A549 (cell line): ENCODE results near the gene KPTN. TPM values are rescaled to one million over a fixed set of nuclear protein-coding genes. Genes with fewer than 3 reads are reported as not detected.

Experiments used
- ATAC-seq, 2 experiments: fragments of 200-7000 bp in 1 of 2; fragments of >200 bp in 1 of 2; cut with Nextera tagmentation in 1 of 2; cut with Tn5 transposase in 1 of 2; 3 replicates each; pipeline versions ENCODE4 v1.8.0 to v1.9.1; 2018 to 2020; ENCODE audit warnings: mild to moderate bottlenecking in 1 of 2, moderate library complexity in 1 of 2
- CTCF ChIA-PET: fragments of 300-600 bp; sonication (Branson Sonifier 250); formaldehyde crosslinking; extraction: SDS; loops from one replicate; lab custom pipeline; 2021; ENCODE audit warnings: antibody characterized with exemption, inconsistent platforms; lab: Yijun Ruan, JAX
- POLR2A ChIA-PET: fragments of 350-600 bp; formaldehyde crosslinking; extraction: SDS; loops from one replicate; lab custom pipeline; 2021; ENCODE audit warnings: antibody characterized with exemption, inconsistent platforms; lab: Yijun Ruan, JAX
- DNase-seq, 2 experiments: peaks; one replicate each; pipeline versions ENCODE4 v3.0.0 to v3.0.0-alpha.2; 2011 to 2016; ENCODE audit warnings: low read depth in 1 of 2, low spot score in 1 of 2
- FAIRE-seq: peaks from 2 replicates; lab custom pipeline; 2011; peaks lifted over from hg19 to GRCh38; lab: Jason Lieb, UNC
- H3K27ac ChIP-seq, 2 experiments: fragments of >200 bp; sonication (Bioruptor Twin); formaldehyde crosslinking; 3 replicates each; pipeline ENCODE4 v1.5.1; 2016 to 2017
- H3K4me1 ChIP-seq: fragments of >200 bp; sonication (Bioruptor Twin); formaldehyde crosslinking; 3 replicates; pipeline ENCODE4 v1.6.1; 2016
- H3K4me2 ChIP-seq: fragments of >200 bp; sonication (Bioruptor Twin); formaldehyde crosslinking; 3 replicates; pipeline ENCODE4 v1.6.1; 2016
- H3K4me3 ChIP-seq: fragments of >200 bp; sonication (Bioruptor Twin); formaldehyde crosslinking; 3 replicates; pipeline ENCODE4 v1.5.1; 2016
- H3K9me3 ChIP-seq: fragments of >200 bp; sonication (Bioruptor Twin); formaldehyde crosslinking; 3 replicates; pipeline ENCODE4 v1.6.1; 2016
- BHLHE40 ChIP-seq: IDR thresholded peaks from 2 replicates; pipeline ENCODE4 v1.6.1; 2012; ENCODE audit warnings: low read depth, low read length, inconsistent platforms
- CEBPB ChIP-seq, 2 experiments: fragments of >200 bp in 1 of 2; sonication (Bioruptor Twin) in 1 of 2; formaldehyde crosslinking in 1 of 2; IDR thresholded peaks; 2 replicates each; pipeline ENCODE4 v1.6.1; 2012 to 2016
- CHD2 ChIP-seq: fragments of 150-350 bp; IDR thresholded peaks from 2 replicates; pipeline ENCODE4 v1.6.1; 2014; ENCODE audit warnings: low read length; ENCODE audit not compliant: partially characterized antibody
- EHMT2 ChIP-seq: fragments of 200-600 bp; sonication (generic); IDR thresholded peaks from 2 replicates; pipeline ENCODE4 v1.6.1; 2016; ENCODE audit warnings: antibody characterized with exemption, low read depth, mild to moderate bottlenecking, moderate library complexity
- HOXB5 ChIP-seq: fragments of 250-450 bp; sonication (Bioruptor Pico); IDR thresholded peaks from 2 replicates; pipeline ENCODE4 v1.5.0; 2020; ENCODE audit warnings: mild to moderate bottlenecking, moderate library complexity
- JUN ChIP-seq, 2 experiments: fragments of >200 bp; sonication (Bioruptor Twin); formaldehyde crosslinking; IDR thresholded peaks; 2 replicates in 1 of 2; 3 replicates in 1 of 2; pipeline ENCODE4 v1.6.1; 2016 to 2017
- KDM5A ChIP-seq: fragments of 200-600 bp; sonication (generic); IDR thresholded peaks from 2 replicates; pipeline ENCODE4 v1.6.1; 2016; ENCODE audit warnings: antibody characterized with exemption, mild to moderate bottlenecking
- MAFK ChIP-seq: fragments of 450-650 bp; IDR thresholded peaks from 2 replicates; pipeline ENCODE4 v1.6.1; 2014; ENCODE audit not compliant: partially characterized antibody
- NPAS2 ChIP-seq: fragments of 250-450 bp; sonication (Bioruptor Pico); IDR thresholded peaks from 2 replicates; pipeline ENCODE4 v1.8.0; 2022; ENCODE audit warnings: mild to moderate bottlenecking, moderate library complexity, borderline replicate concordance
- PHF8 ChIP-seq: fragments of 200-600 bp; sonication (generic); IDR thresholded peaks from 2 replicates; pipeline ENCODE4 v1.6.1; 2016; ENCODE audit warnings: low read depth, mild to moderate bottlenecking, antibody characterized with exemption, moderate library complexity, borderline replicate concordance
- RARB ChIP-seq: fragments of 250-450 bp; sonication (Bioruptor Pico); IDR thresholded peaks from 2 replicates; pipeline ENCODE4 v1.8.0; 2021; ENCODE audit warnings: mild to moderate bottlenecking, moderate library complexity
- RCOR1 ChIP-seq: fragments of 150-350 bp; IDR thresholded peaks from 2 replicates; pipeline ENCODE4 v1.6.1; 2014; ENCODE audit warnings: antibody characterized with exemption, low read length, low read depth
- RFX5 ChIP-seq: fragments of 450-650 bp; IDR thresholded peaks from 2 replicates; pipeline ENCODE4 v1.7.1; 2014; ENCODE audit warnings: antibody characterized with exemption, mild to moderate bottlenecking, moderate library complexity
- RNF2 ChIP-seq: fragments of 200-600 bp; sonication (generic); IDR thresholded peaks from 2 replicates; pipeline ENCODE4 v1.6.1; 2016; ENCODE audit warnings: low read depth, mild to moderate bottlenecking, antibody characterized with exemption, moderate library complexity, borderline replicate concordance
- ZFP36 ChIP-seq: fragments of 450-650 bp; IDR thresholded peaks from 2 replicates; pipeline ENCODE4 v1.6.1; 2014; ENCODE audit warnings: borderline replicate concordance; ENCODE audit not compliant: partially characterized antibody
- ZNF302 ChIP-seq: fragments of 250-450 bp; sonication (Bioruptor Pico); IDR thresholded peaks from 2 replicates; pipeline ENCODE4 v1.9.0; 2021; ENCODE audit warnings: inconsistent platforms, mild to moderate bottlenecking, moderate library complexity
- WGBS: methylation state at CpG from one replicate; pipeline ENCODE4 v1.1.6; 2017; ENCODE audit errors: missing lambda C conversion rate; 5-methylcytosine and 5-hydroxymethylcytosine counted together
- polyA plus RNA-seq, 4 experiments: library from polyadenylated mRNA; depleted of rRNA in 3 of 4; stranded (reverse); fragments of >200 nt; fragmentation: RNase III in 1 of 4; extraction: RNeasy Plus Mini Kit Qiagen cat#74134 plus additional on column Dnase treatment in 1 of 4; gene quantifications; 2 replicates in 3 of 4; 3 replicates in 1 of 4; pipeline ENCODE4 v1.2.3, GENCODE V29; 2011 to 2017
- TF ChIP-seq, protein P1 (sequence below): IDR thresholded peaks from 2 replicates; pipeline ENCODE4 v1.6.1; 2012
- TF ChIP-seq, protein P2 (sequence below): fragments of 150-350 bp; IDR thresholded peaks from 2 replicates; pipeline ENCODE4 v1.6.1; 2014; ENCODE audit warnings: low read depth, mild to moderate bottlenecking, low read length
- TF ChIP-seq, protein P3 (sequence below): fragments of 200-600 bp; sonication (generic); IDR thresholded peaks from 2 replicates; pipeline ENCODE4 v1.6.1; 2016; ENCODE audit warnings: antibody characterized with exemption, mild to moderate bottlenecking, moderate library complexity

The KPTN gene
- polyA plus RNA-seq, 2 of the 4 experiments (the other 2 are of a cell fraction), result 10.6 to 20.6 TPM

- ChIA-PET CTCF (interaction anchor here (1.0 to 28.3 kb wide), 7 partner anchors 10 to 260 kb away, joined by 4 to 901 read pairs (median 16); partner anchors contain the start of genes EHD2, KPTN and NAPA), POLR2A (no interaction called here)
- ATAC-seq, result peak; percentile 39 to 43
- Histone ChIP-seq H3K4me2 (peak overlapping the region; percentile 91), H3K4me3 (peak overlapping the region; percentile 27; the same call in 2 of the 3 replicates), H3K9me3 (no peaks in the 10 kb centered on the region), H3K4me1 (peaks cover 26% of the 10 kb centered on the region), H3K27ac (peak overlapping the region in 1 of 2 experiments; percentile 9; a peak in 1 of 6 replicates)
- WGBS, result 9% methylated on average over 21 of the region's 22 CpGs
- DNase-seq, result peak in 1 of 2 experiments; percentile 59
- no peak for FAIRE-seq
- TF ChIP-seq KDM5A, result no peak
- TF ChIP-seq, all 56 proteins: peak for 0
Measured at GRCh38 chr19:47445937-47446402, 38.0 kb downstream of the KPTN start.

DNA sequence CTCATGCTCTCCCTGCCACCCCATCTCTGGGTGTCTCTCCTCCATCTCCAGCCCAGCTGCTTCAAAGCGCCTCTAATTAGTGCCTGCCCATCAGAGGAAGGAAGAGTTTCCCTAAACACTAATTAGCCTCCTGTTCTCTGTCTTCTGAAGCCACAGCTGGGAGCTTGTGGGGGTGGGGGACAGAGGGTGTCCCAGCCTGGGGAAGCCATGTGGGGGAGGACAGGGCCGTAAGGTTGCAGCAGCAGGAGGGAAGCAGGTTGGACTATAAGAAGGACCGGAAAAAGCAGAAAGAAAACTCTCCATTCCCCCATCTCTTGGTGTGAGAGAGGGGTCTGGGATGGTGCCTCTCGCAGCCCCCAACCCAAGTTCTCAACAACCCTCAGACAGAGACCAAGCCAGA lies 38.5 kb downstream of the KPTN start:
- H3K9me3 ChIP-seq, result no peaks in the 10 kb centered on the region
- no peak overlapping the region for H3K27ac ChIP-seq
- TF ChIP-seq ZNF302 (no peak), NPAS2 (CRISPR knock-in tag) (no peak), RNF2 (no peak), JUN (IDR thresholded peaks at IDR 0.05) (no peak)
- TF ChIP-seq, protein P1, sequence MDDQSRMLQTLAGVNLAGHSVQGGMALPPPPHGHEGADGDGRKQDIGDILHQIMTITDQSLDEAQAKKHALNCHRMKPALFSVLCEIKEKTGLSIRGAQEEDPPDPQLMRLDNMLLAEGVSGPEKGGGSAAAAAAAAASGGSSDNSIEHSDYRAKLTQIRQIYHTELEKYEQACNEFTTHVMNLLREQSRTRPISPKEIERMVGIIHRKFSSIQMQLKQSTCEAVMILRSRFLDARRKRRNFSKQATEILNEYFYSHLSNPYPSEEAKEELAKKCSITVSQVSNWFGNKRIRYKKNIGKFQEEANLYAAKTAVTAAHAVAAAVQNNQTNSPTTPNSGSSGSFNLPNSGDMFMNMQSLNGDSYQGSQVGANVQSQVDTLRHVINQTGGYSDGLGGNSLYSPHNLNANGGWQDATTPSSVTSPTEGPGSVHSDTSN, result no peak
- TF ChIP-seq, protein P2, sequence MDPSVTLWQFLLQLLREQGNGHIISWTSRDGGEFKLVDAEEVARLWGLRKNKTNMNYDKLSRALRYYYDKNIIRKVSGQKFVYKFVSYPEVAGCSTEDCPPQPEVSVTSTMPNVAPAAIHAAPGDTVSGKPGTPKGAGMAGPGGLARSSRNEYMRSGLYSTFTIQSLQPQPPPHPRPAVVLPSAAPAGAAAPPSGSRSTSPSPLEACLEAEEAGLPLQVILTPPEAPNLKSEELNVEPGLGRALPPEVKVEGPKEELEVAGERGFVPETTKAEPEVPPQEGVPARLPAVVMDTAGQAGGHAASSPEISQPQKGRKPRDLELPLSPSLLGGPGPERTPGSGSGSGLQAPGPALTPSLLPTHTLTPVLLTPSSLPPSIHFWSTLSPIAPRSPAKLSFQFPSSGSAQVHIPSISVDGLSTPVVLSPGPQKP, result no peak
- TF ChIP-seq, protein P3, sequence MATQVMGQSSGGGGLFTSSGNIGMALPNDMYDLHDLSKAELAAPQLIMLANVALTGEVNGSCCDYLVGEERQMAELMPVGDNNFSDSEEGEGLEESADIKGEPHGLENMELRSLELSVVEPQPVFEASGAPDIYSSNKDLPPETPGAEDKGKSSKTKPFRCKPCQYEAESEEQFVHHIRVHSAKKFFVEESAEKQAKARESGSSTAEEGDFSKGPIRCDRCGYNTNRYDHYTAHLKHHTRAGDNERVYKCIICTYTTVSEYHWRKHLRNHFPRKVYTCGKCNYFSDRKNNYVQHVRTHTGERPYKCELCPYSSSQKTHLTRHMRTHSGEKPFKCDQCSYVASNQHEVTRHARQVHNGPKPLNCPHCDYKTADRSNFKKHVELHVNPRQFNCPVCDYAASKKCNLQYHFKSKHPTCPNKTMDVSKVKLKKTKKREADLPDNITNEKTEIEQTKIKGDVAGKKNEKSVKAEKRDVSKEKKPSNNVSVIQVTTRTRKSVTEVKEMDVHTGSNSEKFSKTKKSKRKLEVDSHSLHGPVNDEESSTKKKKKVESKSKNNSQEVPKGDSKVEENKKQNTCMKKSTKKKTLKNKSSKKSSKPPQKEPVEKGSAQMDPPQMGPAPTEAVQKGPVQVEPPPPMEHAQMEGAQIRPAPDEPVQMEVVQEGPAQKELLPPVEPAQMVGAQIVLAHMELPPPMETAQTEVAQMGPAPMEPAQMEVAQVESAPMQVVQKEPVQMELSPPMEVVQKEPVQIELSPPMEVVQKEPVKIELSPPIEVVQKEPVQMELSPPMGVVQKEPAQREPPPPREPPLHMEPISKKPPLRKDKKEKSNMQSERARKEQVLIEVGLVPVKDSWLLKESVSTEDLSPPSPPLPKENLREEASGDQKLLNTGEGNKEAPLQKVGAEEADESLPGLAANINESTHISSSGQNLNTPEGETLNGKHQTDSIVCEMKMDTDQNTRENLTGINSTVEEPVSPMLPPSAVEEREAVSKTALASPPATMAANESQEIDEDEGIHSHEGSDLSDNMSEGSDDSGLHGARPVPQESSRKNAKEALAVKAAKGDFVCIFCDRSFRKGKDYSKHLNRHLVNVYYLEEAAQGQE, result no peak
- TF ChIP-seq, all 56 proteins: peak for 0
- 28% methylated on average over 4 of the region's 4 CpGs for WGBS
- ChIA-PET POLR2A (no interaction called here), CTCF (interaction anchor here (1.0 to 28.3 kb wide), 7 partner anchors 10 to 261 kb away, joined by 4 to 901 read pairs (median 16); partner anchors contain the start of genes EHD2, KPTN and NAPA)
- FAIRE-seq (no peak), ATAC-seq (no peak), DNase-seq (no peak)
- Histone ChIP-seq H3K4me2 (peak overlapping the region; percentile 91), H3K4me3 (peak overlapping the region; percentile 27; the same call in 2 of the 3 replicates), H3K4me1 (peaks cover 26% of the 10 kb centered on the region)

DNA sequence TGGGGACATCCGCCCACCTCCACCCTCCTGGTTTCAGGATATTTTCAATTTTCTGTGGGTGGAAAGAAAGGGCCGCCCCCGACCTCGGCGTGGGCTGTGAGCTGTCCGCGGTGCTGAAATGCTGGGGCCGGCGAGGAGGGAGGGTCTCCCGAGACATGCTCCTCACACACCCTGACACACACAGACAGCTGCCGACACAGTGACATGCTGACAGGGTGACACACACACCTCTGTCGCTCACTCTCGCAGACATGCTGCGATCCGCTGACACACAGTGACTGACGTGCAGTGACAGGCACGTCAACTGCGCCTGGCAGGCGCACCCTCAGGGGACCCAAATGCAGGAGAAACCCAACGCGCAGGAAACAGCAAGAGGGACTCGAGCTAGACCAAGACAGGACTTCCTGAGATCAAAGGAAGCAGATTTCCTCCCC lies 39.6 kb downstream of the KPTN start:
- no peaks in the 10 kb centered on the region for H3K9me3 ChIP-seq
- H3K4me1 ChIP-seq, result peaks cover 26% of the 10 kb centered on the region
- FAIRE-seq (no peak), ATAC-seq (no peak), DNase-seq (no peak)
- POLR2A ChIA-PET, result interaction anchor here (0.6 to 1.0 kb wide), 2 partner anchors 16 to 39 kb away, joined by 3 to 4 read pairs; partner anchors contain the start of gene KPTN
- 41% methylated on average over 22 of the region's 22 CpGs for WGBS
- no peak overlapping the region for H3K27ac ChIP-seq
- CTCF ChIA-PET, result interaction anchor here (0.6 to 28.3 kb wide), 6 partner anchors 9 to 262 kb away, joined by 3 to 901 read pairs (median 15); partner anchors contain the start of genes EHD2 and NAPA
- TF ChIP-seq CEBPB (IDR thresholded peaks at IDR 0.05) (no peak), ZFP36 (no peak), RFX5 (no peak), EHMT2 (0 out of 2 replicates have a peak, but pooled peaks have one; percentile 64), MAFK (no peak), CHD2 (no peak), RCOR1 (no peak), ZNF302 (no peak), PHF8 (no peak), RARB (CRISPR knock-in tag) (no peak), HOXB5 (CRISPR knock-in tag) (no peak), BHLHE40 (no peak)
- TF ChIP-seq, protein P3, result peak; percentile 95
- TF ChIP-seq, protein P1, result no peak
- no peak overlapping the region for H3K4me3 ChIP-seq
- H3K4me2 ChIP-seq, result no peak overlapping the region
